GM10248 (cell line): ENCODE measurements around the gene ASIC2.

Source experiments
- CTCF ChIA-PET: fragments of 300-600 bp; sonication (Branson Sonifier 250); formaldehyde crosslinking; extraction: SDS; loops from one replicate; lab custom pipeline; 2021; ENCODE audit warnings: antibody characterized with exemption; lab: Yijun Ruan, JAX
- POLR2A ChIA-PET: fragments of 350-650 bp; sonication (Branson Sonifier 250); formaldehyde crosslinking; extraction: SDS; loops from one replicate; lab custom pipeline; 2020; ENCODE audit warnings: antibody characterized with exemption; lab: Yijun Ruan, JAX
- DNase-seq: peaks from one replicate; pipeline ENCODE4 v3.0.0; 2012; ENCODE audit errors: extremely low spot score
- CTCF ChIP-seq: IDR thresholded peaks from 2 replicates; pipeline ENCODE4 v1.5.1; 2012; ENCODE audit warnings: mild to moderate bottlenecking, low read depth; ENCODE audit errors: extremely low read depth, missing control alignments, control extremely low read depth

Gene ASIC2

GRCh38 chr17:33220036-33220435 lies 73.1 kb downstream of the ASIC2 start:
- no peak for TF ChIP-seq CTCF
- ChIA-PET POLR2A (no interaction called here), CTCF (no interaction called here)

GRCh38 chr17:33218698-33219601 lies 74.1 kb downstream of the ASIC2 start:
- no peak for TF ChIP-seq CTCF
- DNase-seq: no peak
- ChIA-PET CTCF (no interaction called here), POLR2A (no interaction called here)

More at GRCh38 chr17:33220036-33220435, 73.1 kb downstream of the ASIC2 start:
- DNase-seq: no peak

GRCh38 chr17:33217891-33218290 lies 75.2 kb downstream of the ASIC2 start:
- POLR2A ChIA-PET: no interaction called here
- CTCF ChIA-PET: no interaction called here
- no peak for TF ChIP-seq CTCF
- no peak for DNase-seq

- ChIA-PET CTCF (interaction anchor here (1.4 to 2.1 kb wide), 2 partner anchors 8 to 11 kb away, joined by 3 to 4 read pairs; no protein-coding TSS in a partner anchor), POLR2A (no interaction called here)
- DNase-seq: no peak
- no peak for TF ChIP-seq CTCF
These were observed 78.1 kb downstream of the ASIC2 start for GRCh38 chr17:33214996-33215395.

GRCh38 chr17:33210285-33210684 lies 82.8 kb downstream of the ASIC2 start:
- ChIA-PET CTCF (interaction anchor here (1.2 kb wide), 1 partner anchor 14 kb away, joined by 3 read pairs; no protein-coding TSS in a partner anchor), POLR2A (no interaction called here)
- TF ChIP-seq CTCF: no peak
- no peak for DNase-seq

- ChIA-PET CTCF (interaction anchor here (1.2 kb wide), 1 partner anchor 13 kb away, joined by 3 read pairs; no protein-coding TSS in a partner anchor), POLR2A (no interaction called here)
- TF ChIP-seq CTCF: no peak
- DNase-seq: no peak
These were observed 83.4 kb downstream of the ASIC2 start for GRCh38 chr17:33209671-33210070.
